Astrocyte (in vitro differentiated cells and primary cell): ENCODE measurements around the gene GBGT1. TPM values are rescaled to one million over a fixed set of nuclear protein-coding genes. Genes with fewer than 3 reads are reported as not detected.
A peak's percentile ranks its signal among the peaks of the same experiment; 100 is the strongest.

Experiments
- DNase-seq: peaks from one replicate; pipeline ENCODE4 v3.0.0-alpha.2; 2010; ENCODE audit warnings: low read depth
- FAIRE-seq: peaks from 2 replicates; lab custom pipeline; 2011; peaks lifted over from hg19 to GRCh38; lab: Jason Lieb, UNC
- H2AFZ ChIP-seq: 2 replicates; pipeline ENCODE4 v1.6.0; 2012; ENCODE audit warnings: low read depth, low read length, inconsistent platforms
- H3K27ac ChIP-seq: 2 replicates; pipeline ENCODE4 v1.5.1; 2011; ENCODE audit warnings: low read depth, low read length, inconsistent platforms
- H3K27me3 ChIP-seq: 2 replicates; pipeline ENCODE4 v1.6.0; 2011; ENCODE audit warnings: low read length, inconsistent platforms; ENCODE audit not compliant: insufficient read depth
- H3K36me3 ChIP-seq: 2 replicates; pipeline ENCODE4 v1.5.1; 2011; ENCODE audit warnings: low read length, inconsistent platforms; ENCODE audit not compliant: insufficient read depth
- H3K4me1 ChIP-seq: 2 replicates; pipeline ENCODE4 v1.5.1; 2011; ENCODE audit warnings: low read length, inconsistent platforms; ENCODE audit not compliant: insufficient read depth
- H3K4me2 ChIP-seq: 2 replicates; pipeline ENCODE4 v1.6.0; 2012; ENCODE audit warnings: low read length, inconsistent platforms
- H3K4me3 ChIP-seq: 2 replicates; pipeline ENCODE4 v1.5.1; 2011; ENCODE audit warnings: low read depth, mild to moderate bottlenecking, low read length, inconsistent platforms; ENCODE audit not compliant: insufficient read depth
- H3K79me2 ChIP-seq: 2 replicates; pipeline ENCODE4 v1.6.0; 2012; ENCODE audit warnings: mild to moderate bottlenecking, low read length, inconsistent platforms; ENCODE audit not compliant: insufficient read depth
- H3K9ac ChIP-seq: 2 replicates; pipeline ENCODE4 v1.6.0; 2012; ENCODE audit warnings: mild to moderate bottlenecking, low read length, inconsistent platforms
- H3K9me3 ChIP-seq: 2 replicates; pipeline ENCODE4 v1.5.1; 2012; ENCODE audit warnings: low read depth, mild to moderate bottlenecking, low read length, inconsistent platforms; ENCODE audit not compliant: insufficient read depth
- H4K20me1 ChIP-seq: 2 replicates; pipeline ENCODE4 v1.6.0; 2012; ENCODE audit warnings: low read length, inconsistent platforms; ENCODE audit not compliant: insufficient read depth
- H3K27ac Mint-ChIP-seq: one replicate; pipeline ENCODE4 v1.8.0; 2021; ENCODE audit warnings: mild to moderate bottlenecking, mixed read lengths; ENCODE audit not compliant: unreplicated experiment
- H3K27me3 Mint-ChIP-seq: one replicate; pipeline ENCODE4 v1.8.0; 2021; ENCODE audit warnings: low read depth, mixed read lengths; ENCODE audit not compliant: unreplicated experiment
- H3K36me3 Mint-ChIP-seq: one replicate; pipeline ENCODE4 v1.8.0; 2021; ENCODE audit warnings: low read depth, mixed read lengths; ENCODE audit not compliant: unreplicated experiment
- H3K4me1 Mint-ChIP-seq: one replicate; pipeline ENCODE4 v1.8.0; 2021; ENCODE audit warnings: low read depth, mixed read lengths; ENCODE audit not compliant: unreplicated experiment
- H3K4me3 Mint-ChIP-seq: one replicate; pipeline ENCODE4 v1.8.0; 2021; ENCODE audit warnings: mild to moderate bottlenecking, moderate library complexity, mixed read lengths; ENCODE audit not compliant: unreplicated experiment
- H3K9me3 Mint-ChIP-seq: one replicate; pipeline ENCODE4 v1.8.0; 2021; ENCODE audit warnings: mild to moderate bottlenecking, mixed read lengths; ENCODE audit not compliant: unreplicated experiment
- EZH2 ChIP-seq: IDR thresholded peaks from 2 replicates; pipeline ENCODE4 v1.6.1; 2012; ENCODE audit warnings: mild to moderate bottlenecking, low read length, inconsistent platforms; ENCODE audit not compliant: insufficient read depth
- total RNA-seq: library from RNA; stranded (reverse); gene quantifications from 2 replicates; pipeline ENCODE4 v1.2.1, GENCODE V29; 2021
- TF ChIP-seq, protein P1 (sequence below): IDR thresholded peaks from 2 replicates; pipeline ENCODE4 v1.5.1; 2011; ENCODE audit warnings: low read depth, mild to moderate bottlenecking, inconsistent platforms, low read length, moderate library complexity; ENCODE audit not compliant: insufficient read depth

GBGT1 gene
- total RNA-seq, 1 donor from 2014 or later: 8.5 TPM

DNA sequence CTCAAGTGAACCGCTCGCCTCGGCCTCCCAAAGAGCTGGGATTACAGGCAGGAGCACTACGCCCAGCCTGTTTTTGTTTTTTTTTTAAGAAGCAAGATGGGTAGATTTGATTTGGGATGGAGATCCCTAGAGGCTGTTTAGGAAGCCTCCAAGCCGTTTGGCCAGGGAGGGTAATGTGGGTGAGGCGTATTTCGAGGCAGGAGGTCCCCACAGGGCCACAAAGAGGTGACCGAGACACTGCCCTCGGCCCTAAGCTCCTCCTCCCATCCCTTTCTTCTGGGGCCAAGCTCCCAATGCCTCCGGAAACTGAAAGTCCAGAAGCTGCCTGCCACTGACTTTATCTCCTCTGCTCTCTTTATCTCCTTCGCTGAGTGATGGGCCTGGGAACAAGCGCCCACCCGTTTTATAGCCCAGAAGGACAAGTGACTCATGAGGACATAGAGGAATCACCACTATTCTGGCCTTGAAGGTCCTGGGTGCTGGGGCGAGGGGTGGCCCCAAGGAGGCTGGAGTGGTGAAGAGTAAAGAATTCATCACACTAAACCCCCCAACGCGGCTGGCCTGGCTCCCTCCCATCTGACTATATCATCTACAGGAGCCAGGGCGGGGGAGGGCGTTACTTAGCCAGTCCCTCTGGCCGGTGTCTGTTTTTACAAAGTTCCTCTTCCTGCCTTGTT, 40.6 kb downstream of the GBGT1 start:
- Mint-ChIP-seq H3K4me3 (peak overlapping the region; percentile 46), H3K27ac (peak overlapping the region; percentile 58), H3K4me1 (peaks cover 21% of the 10 kb centered on the region), H3K9me3 (no peaks in the 10 kb centered on the region), H3K27me3 (no peaks in the 10 kb centered on the region), H3K36me3 (peaks cover 2% of the 10 kb centered on the region)
- H3K27me3 ChIP-seq: peaks cover under 1% of the 10 kb centered on the region
- no peak overlapping the region for H3K4me3 ChIP-seq
- peaks cover 29% of the 10 kb centered on the region for H3K79me2 ChIP-seq
- H3K36me3 ChIP-seq: no peaks in the 10 kb centered on the region
- FAIRE-seq (no peak), DNase-seq (peak; percentile 30)
- H4K20me1 ChIP-seq: peaks cover 86% of the 10 kb centered on the region
- H3K27ac ChIP-seq: no peak overlapping the region
- peak overlapping the region; percentile 48 for H3K4me2 ChIP-seq
- no peak overlapping the region for H2AFZ ChIP-seq
- peaks cover 50% of the 10 kb centered on the region for H3K4me1 ChIP-seq
- no peaks in the 10 kb centered on the region for H3K9me3 ChIP-seq
- peak overlapping the region; percentile 37 for H3K9ac ChIP-seq
- TF ChIP-seq EZH2: no peak
- TF ChIP-seq, protein P1, sequence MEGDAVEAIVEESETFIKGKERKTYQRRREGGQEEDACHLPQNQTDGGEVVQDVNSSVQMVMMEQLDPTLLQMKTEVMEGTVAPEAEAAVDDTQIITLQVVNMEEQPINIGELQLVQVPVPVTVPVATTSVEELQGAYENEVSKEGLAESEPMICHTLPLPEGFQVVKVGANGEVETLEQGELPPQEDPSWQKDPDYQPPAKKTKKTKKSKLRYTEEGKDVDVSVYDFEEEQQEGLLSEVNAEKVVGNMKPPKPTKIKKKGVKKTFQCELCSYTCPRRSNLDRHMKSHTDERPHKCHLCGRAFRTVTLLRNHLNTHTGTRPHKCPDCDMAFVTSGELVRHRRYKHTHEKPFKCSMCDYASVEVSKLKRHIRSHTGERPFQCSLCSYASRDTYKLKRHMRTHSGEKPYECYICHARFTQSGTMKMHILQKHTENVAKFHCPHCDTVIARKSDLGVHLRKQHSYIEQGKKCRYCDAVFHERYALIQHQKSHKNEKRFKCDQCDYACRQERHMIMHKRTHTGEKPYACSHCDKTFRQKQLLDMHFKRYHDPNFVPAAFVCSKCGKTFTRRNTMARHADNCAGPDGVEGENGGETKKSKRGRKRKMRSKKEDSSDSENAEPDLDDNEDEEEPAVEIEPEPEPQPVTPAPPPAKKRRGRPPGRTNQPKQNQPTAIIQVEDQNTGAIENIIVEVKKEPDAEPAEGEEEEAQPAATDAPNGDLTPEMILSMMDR: no peak

DNA sequence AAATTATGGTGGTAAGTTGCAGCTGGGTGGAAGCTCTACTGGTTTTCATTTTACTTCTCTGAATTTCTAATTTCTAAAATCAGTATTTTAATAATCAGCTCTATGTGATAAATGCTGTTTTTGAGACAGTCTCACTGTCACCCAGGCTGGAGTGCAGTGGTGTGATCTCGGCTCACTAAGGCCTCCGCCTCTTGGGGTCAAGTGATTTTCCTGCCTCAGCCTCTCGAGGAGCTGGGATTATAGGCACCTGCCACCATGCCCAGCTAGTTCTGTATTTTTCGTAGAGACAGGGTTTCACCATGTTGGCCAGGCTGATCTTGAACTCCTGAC, 41.1 kb downstream of the GBGT1 start:
- no peak for DNase-seq
- FAIRE-seq: no peak
- Histone ChIP-seq H2AFZ (no peak overlapping the region), H3K4me2 (peak overlapping the region; percentile 48), H4K20me1 (peaks cover 86% of the 10 kb centered on the region), H3K9ac (no peak overlapping the region), H3K9me3 (no peaks in the 10 kb centered on the region), H3K27me3 (no peaks in the 10 kb centered on the region), H3K4me1 (peaks cover 50% of the 10 kb centered on the region), H3K79me2 (peaks cover 32% of the 10 kb centered on the region), H3K4me3 (no peak overlapping the region), H3K36me3 (no peaks in the 10 kb centered on the region), H3K27ac (no peak overlapping the region)
- Mint-ChIP-seq H3K4me3 (peak overlapping the region; percentile 50), H3K9me3 (no peaks in the 10 kb centered on the region), H3K36me3 (peaks cover 2% of the 10 kb centered on the region), H3K4me1 (peaks cover 23% of the 10 kb centered on the region), H3K27ac (peak overlapping the region; percentile 58), H3K27me3 (no peaks in the 10 kb centered on the region)
- TF ChIP-seq, protein P1: no peak
- no peak for TF ChIP-seq EZH2

DNA sequence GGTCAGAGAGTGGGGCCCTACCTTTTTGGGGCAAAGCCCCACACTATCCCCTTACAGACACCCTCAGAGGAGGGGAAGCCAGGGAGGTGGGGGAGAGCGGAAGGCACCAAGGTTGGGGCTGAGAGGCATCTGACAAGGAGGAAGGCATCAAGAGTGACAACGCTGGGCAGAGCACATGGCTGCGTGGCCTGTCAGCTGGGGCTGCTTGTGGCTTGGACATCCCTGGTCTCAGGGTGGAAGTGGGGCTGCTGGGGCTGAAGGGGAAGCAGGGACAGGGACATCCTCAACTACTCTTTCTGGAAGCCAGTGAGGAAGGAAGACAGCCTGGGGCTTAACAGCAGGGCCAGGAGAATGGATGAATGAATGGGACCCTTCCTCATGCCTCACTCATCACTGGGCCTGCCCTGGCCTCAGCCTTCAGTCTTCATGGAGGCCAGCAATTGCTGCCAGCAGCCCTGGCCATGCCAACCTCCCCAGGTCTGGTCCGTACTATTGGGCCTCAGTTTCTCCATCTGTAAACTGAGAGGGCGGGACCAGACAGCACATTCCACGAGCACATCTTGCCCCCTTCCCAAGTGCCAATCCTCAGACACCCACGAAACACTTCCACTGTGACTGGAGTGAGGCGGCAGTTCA, 41.7 kb downstream of the GBGT1 start:
- DNase-seq (no peak), FAIRE-seq (no peak)
- Mint-ChIP-seq H3K27me3 (no peaks in the 10 kb centered on the region), H3K27ac (peak overlapping the region; percentile 18), H3K4me1 (peaks cover 23% of the 10 kb centered on the region), H3K9me3 (no peaks in the 10 kb centered on the region), H3K36me3 (peaks cover 6% of the 10 kb centered on the region), H3K4me3 (peak overlapping the region; percentile 62)
- H3K4me1 ChIP-seq: peaks cover 47% of the 10 kb centered on the region
- H3K36me3 ChIP-seq: no peaks in the 10 kb centered on the region
- H3K4me3 ChIP-seq: no peak overlapping the region
- no peaks in the 10 kb centered on the region for H3K27me3 ChIP-seq
- H4K20me1 ChIP-seq: peaks cover 86% of the 10 kb centered on the region
- peaks cover 36% of the 10 kb centered on the region for H3K79me2 ChIP-seq
- H3K9ac ChIP-seq: no peak overlapping the region
- no peak for TF ChIP-seq EZH2
- TF ChIP-seq, protein P1: no peak
- no peak overlapping the region for H3K27ac ChIP-seq
- H2AFZ ChIP-seq: no peak overlapping the region
- H3K9me3 ChIP-seq: no peaks in the 10 kb centered on the region
- H3K4me2 ChIP-seq: no peak overlapping the region
